PC-9 (cell line): ENCODE measurements around the gene FBXO24.
"Not testable (repeated sequence)": the region's sequence is repeated elsewhere in the genome, so short reads cannot be mapped to it uniquely, and the experiment has no call there.

Source experiments
- CTCF ChIP-seq: fragments of 200-600 bp; sonication (generic); conservative IDR thresholded peaks from 2 replicates; pipeline ENCODE4 v1.6.1; 2017; ENCODE audit warnings: mixed run types, antibody characterized with exemption, mild to moderate bottlenecking, moderate library complexity
- EZH2 ChIP-seq: fragments of 200-600 bp; sonication (generic); IDR thresholded peaks from 2 replicates; pipeline ENCODE4 v1.8.0; 2017; ENCODE audit warnings: antibody characterized with exemption, low read depth

GRCh38 chr7:100541309-100541708 lies 44.8 kb upstream of the FBXO24 start:
- TF ChIP-seq CTCF, EZH2: not testable (repeated sequence)
